GM23248 (cell line): ENCODE data around the gene COPG2. TPM values are rescaled to one million over a fixed set of nuclear protein-coding genes. Genes with fewer than 3 reads are reported as not detected.
A peak's percentile ranks its signal among the peaks of the same experiment; 100 is the strongest.
"Not testable (repeated sequence)": the region's sequence is repeated elsewhere in the genome, so short reads cannot be mapped to it uniquely, and the experiment has no call there.

ENCODE experiments used
- DNase-seq: peaks from one replicate; pipeline ENCODE4 v3.0.0-alpha.2; 2015
- H2AFZ ChIP-seq: fragments of 200-600 bp; sonication (generic); 2 replicates; pipeline ENCODE4 v1.6.1; 2016; ENCODE audit warnings: antibody characterized with exemption
- H3F3A ChIP-seq: fragments of 200-600 bp; sonication (generic); 2 replicates; pipeline ENCODE4 v1.6.1; 2016; ENCODE audit warnings: mild to moderate bottlenecking, antibody characterized with exemption, mixed run types; ENCODE audit not compliant: insufficient read depth
- H3K27ac ChIP-seq: fragments of 200-600 bp; sonication (generic); 2 replicates; pipeline ENCODE4 v1.5.1; 2016; ENCODE audit warnings: mild to moderate bottlenecking
- H3K27me3 ChIP-seq: fragments of 200-600 bp; sonication (generic); replicated peaks from 2 replicates; pipeline ENCODE4 v1.6.1; 2016; ENCODE audit warnings: mild to moderate bottlenecking; ENCODE audit not compliant: insufficient read depth
- H3K36me3 ChIP-seq: fragments of 200-600 bp; sonication (generic); 2 replicates; pipeline ENCODE4 v1.6.1; 2016; ENCODE audit warnings: low read depth, mild to moderate bottlenecking
- H3K4me1 ChIP-seq: fragments of 200-600 bp; sonication (generic); 2 replicates; pipeline ENCODE4 v1.6.1; 2016; ENCODE audit warnings: mild to moderate bottlenecking; ENCODE audit not compliant: insufficient read depth
- H3K4me2 ChIP-seq: fragments of 200-600 bp; sonication (generic); one replicate; pipeline ENCODE4 v1.6.1; 2016; ENCODE audit warnings: mild to moderate bottlenecking; ENCODE audit not compliant: unreplicated experiment
- H3K4me3 ChIP-seq: fragments of 200-600 bp; sonication (generic); 2 replicates; pipeline ENCODE4 v1.5.1; 2016; ENCODE audit warnings: mild to moderate bottlenecking
- H3K79me2 ChIP-seq: fragments of 200-600 bp; sonication (generic); 2 replicates; pipeline ENCODE4 v1.6.1; 2016; ENCODE audit warnings: mild to moderate bottlenecking; ENCODE audit not compliant: insufficient read depth
- H3K9ac ChIP-seq: fragments of 200-600 bp; sonication (generic); 2 replicates; pipeline ENCODE4 v1.6.1; 2016; ENCODE audit warnings: mild to moderate bottlenecking
- H3K9me2 ChIP-seq: fragments of 200-600 bp; sonication (generic); 2 replicates; pipeline ENCODE4 v1.6.1; 2016; ENCODE audit warnings: mixed run types, mild to moderate bottlenecking, moderate library complexity; ENCODE audit not compliant: insufficient read depth
- H3K9me3 ChIP-seq: fragments of 200-600 bp; sonication (generic); one replicate; pipeline ENCODE4 v1.6.1; 2017; ENCODE audit warnings: low read depth
- H4K20me1 ChIP-seq: fragments of 200-600 bp; sonication (generic); 2 replicates; pipeline ENCODE4 v1.6.0; 2016; ENCODE audit not compliant: insufficient read depth
- EZH2 ChIP-seq: fragments of 200-600 bp; sonication (generic); IDR thresholded peaks from 2 replicates; pipeline ENCODE4 v1.6.1; 2018; ENCODE audit warnings: antibody characterized with exemption, mild to moderate bottlenecking; ENCODE audit not compliant: insufficient read depth, poor library complexity, severe bottlenecking
- EZH2phosphoT487 ChIP-seq: fragments of 200-600 bp; sonication (generic); IDR thresholded peaks from 2 replicates; pipeline ENCODE4 v1.6.1; 2018; ENCODE audit warnings: antibody characterized with exemption, moderate library complexity, mild to moderate bottlenecking, low read depth; ENCODE audit not compliant: insufficient read depth
- WGBS, 2 experiments: methylation state at CpG; one replicate each; pipeline ENCODE4 v1.1.6; 2015 to 2017; ENCODE audit warnings: low lambda C conversion rate in 2 of 2, low coverage in 1 of 2; ENCODE audit errors: missing lambda C conversion rate in 2 of 2; 5-methylcytosine and 5-hydroxymethylcytosine counted together
- in situ Hi-C: fragments of 300-500 bp; cut with MboI; formaldehyde crosslinking; loops from 2 replicates; pipeline ENCODE4 v1.15.0; 2020
- polyA plus RNA-seq: library from polyadenylated mRNA; unstranded; fragments of >200 nt; fragmentation: Nextera tagmentation; extraction: Ambion mirVana; gene quantifications from 2 replicates; pipeline ENCODE4 v1.2.1, GENCODE V29; 2016
- total RNA-seq: library from RNA; depleted of rRNA; stranded (reverse); fragments of >200 nt; shearing (Covaris generic); gene quantifications from 2 replicates; pipeline ENCODE4 v1.2.3, GENCODE V29; 2014

The COPG2 gene
- total and polyA plus RNA-seq, 2 experiments from 2014 or later = 3.4 to 29.7 TPM

- H3K27ac ChIP-seq = no peak overlapping the region
- H3K4me2 ChIP-seq = no peak overlapping the region
- no peaks in the 10 kb centered on the region for H3K9me2 ChIP-seq
- H3K79me2 ChIP-seq = no peaks in the 10 kb centered on the region
- H2AFZ ChIP-seq = no peak overlapping the region
- DNase-seq = peak; percentile 66
- H3F3A ChIP-seq = no peaks in the 10 kb centered on the region
- H3K9me3 ChIP-seq = no peaks in the 10 kb centered on the region
- in situ Hi-C loops = no loop called here
- H3K36me3 ChIP-seq = no peaks in the 10 kb centered on the region
- no peaks in the 10 kb centered on the region for H4K20me1 ChIP-seq
- WGBS, 2 experiments = 45 to 50% methylated on average over 2 of the region's 2 CpGs
- no peak overlapping the region for H3K9ac ChIP-seq
- H3K4me1 ChIP-seq = no peaks in the 10 kb centered on the region
- TF ChIP-seq EZH2phosphoT487 (no peak), EZH2 (no peak)
- no peak overlapping the region for H3K4me3 ChIP-seq
- no peaks in the 10 kb centered on the region for H3K27me3 ChIP-seq
Measured at GRCh38 chr7:130695840-130696239, 27.3 kb upstream of the COPG2 start.

GRCh38 chr7:130692396-130692795, 23.8 kb upstream of the COPG2 start:
- DNase-seq, in situ Hi-C loops, H3K79me2 ChIP-seq, H4K20me1 ChIP-seq, H3K4me1 ChIP-seq, H3K9me3 ChIP-seq, H3K27me3 ChIP-seq, H3K9me2 ChIP-seq, H3K4me2 ChIP-seq, H3K4me3 ChIP-seq, H3F3A ChIP-seq, H2AFZ ChIP-seq, H3K9ac ChIP-seq, H3K36me3 ChIP-seq, H3K27ac ChIP-seq: not testable (repeated sequence)
- WGBS, 2 experiments = 60 to 79% methylated on average over 1 of the region's 1 CpG

- Histone ChIP-seq H3K9ac (no peak overlapping the region), H3K4me2 (no peak overlapping the region), H3K4me1 (no peaks in the 10 kb centered on the region), H3F3A (no peaks in the 10 kb centered on the region), H3K27me3 (no peaks in the 10 kb centered on the region; the same call in 1 of the 2 replicates), H3K9me3 (no peaks in the 10 kb centered on the region), H3K36me3 (no peaks in the 10 kb centered on the region), H3K9me2 (no peaks in the 10 kb centered on the region), H3K79me2 (no peaks in the 10 kb centered on the region), H4K20me1 (no peaks in the 10 kb centered on the region), H2AFZ (no peak overlapping the region), H3K27ac (no peak overlapping the region), H3K4me3 (no peak overlapping the region)
- 83 to 86% methylated on average over 1 of the region's 1 CpG for WGBS, 2 experiments
- no peak for TF ChIP-seq EZH2phosphoT487
- TF ChIP-seq EZH2 = no peak
- in situ Hi-C loops = no loop called here
- DNase-seq = no peak
Measured at GRCh38 chr7:130689683-130690082, 21.1 kb upstream of the COPG2 start.

DNA sequence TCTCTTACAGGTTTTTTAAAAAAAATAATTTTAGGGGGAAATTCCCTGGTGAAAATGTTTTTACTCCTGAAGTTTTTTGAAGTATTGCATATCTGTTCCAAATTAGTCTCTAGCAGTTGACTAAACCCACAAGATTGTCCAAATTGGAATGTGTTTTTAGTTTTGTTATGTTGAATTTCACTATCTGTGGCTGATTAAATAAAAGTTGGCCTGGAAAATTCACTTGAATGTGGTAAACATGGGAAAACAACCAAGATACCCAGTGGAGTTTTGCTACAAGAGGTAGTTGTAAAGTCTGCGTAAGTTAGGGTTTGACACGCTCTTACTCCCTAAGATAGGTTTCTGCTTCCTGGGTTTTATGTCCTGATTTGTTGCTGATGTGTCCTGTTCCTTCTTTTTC, 14.5 kb upstream of the COPG2 start:
- no peaks in the 10 kb centered on the region; the same call in 1 of the 2 replicates for H3K27me3 ChIP-seq
- in situ Hi-C loops = no loop called here
- H3K9me2 ChIP-seq = no peaks in the 10 kb centered on the region
- H3K36me3 ChIP-seq = no peaks in the 10 kb centered on the region
- no peaks in the 10 kb centered on the region for H3K9me3 ChIP-seq
- TF ChIP-seq EZH2phosphoT487 = no peak
- TF ChIP-seq EZH2 = no peak
- WGBS, 2 experiments = 50 to 62% methylated on average over 2 of the region's 2 CpGs
- H3F3A ChIP-seq = peaks cover 5% of the 10 kb centered on the region; the same call in 1 of the 2 replicates
- no peak overlapping the region for H3K4me2 ChIP-seq
- H3K79me2 ChIP-seq = no peaks in the 10 kb centered on the region
- no peak overlapping the region for H3K9ac ChIP-seq
- H2AFZ ChIP-seq = 0 out of 2 replicates have a peak overlapping the region, but pooled peaks have one; percentile 17
- H3K4me3 ChIP-seq = no peak overlapping the region
- no peaks in the 10 kb centered on the region for H4K20me1 ChIP-seq
- peak; percentile 9 for DNase-seq
- H3K4me1 ChIP-seq = peaks cover 7% of the 10 kb centered on the region; the same call in 1 of the 2 replicates
- H3K27ac ChIP-seq = no peak overlapping the region

- Histone ChIP-seq H3F3A (no peaks in the 10 kb centered on the region), H3K27ac (no peak overlapping the region), H3K36me3 (no peaks in the 10 kb centered on the region), H3K4me1 (peaks cover 9% of the 10 kb centered on the region), H3K79me2 (no peaks in the 10 kb centered on the region), H3K9me3 (no peaks in the 10 kb centered on the region), H4K20me1 (no peaks in the 10 kb centered on the region), H2AFZ (no peak overlapping the region), H3K27me3 (no peaks in the 10 kb centered on the region), H3K9ac (no peak overlapping the region), H3K9me2 (no peaks in the 10 kb centered on the region), H3K4me3 (no peak overlapping the region), H3K4me2 (no peak overlapping the region)
- TF ChIP-seq EZH2 (no peak), EZH2phosphoT487 (no peak)
- in situ Hi-C loops = no loop called here
- WGBS, 2 experiments = 63 to 72% methylated on average over 2 of the region's 2 CpGs
- DNase-seq = no peak
Measured at GRCh38 chr7:130674456-130674855, 5.9 kb upstream of the COPG2 start.
